Measurements from ENCODE around the gene C19orf85. TPM values are rescaled to one million over a fixed set of nuclear protein-coding genes. Genes with fewer than 3 reads are reported as not detected.

C19orf85 gene
- total and polyA plus RNA-seq, 2 experiments from 2014 or later, result 1.7 to 3.4 TPM

DNA sequence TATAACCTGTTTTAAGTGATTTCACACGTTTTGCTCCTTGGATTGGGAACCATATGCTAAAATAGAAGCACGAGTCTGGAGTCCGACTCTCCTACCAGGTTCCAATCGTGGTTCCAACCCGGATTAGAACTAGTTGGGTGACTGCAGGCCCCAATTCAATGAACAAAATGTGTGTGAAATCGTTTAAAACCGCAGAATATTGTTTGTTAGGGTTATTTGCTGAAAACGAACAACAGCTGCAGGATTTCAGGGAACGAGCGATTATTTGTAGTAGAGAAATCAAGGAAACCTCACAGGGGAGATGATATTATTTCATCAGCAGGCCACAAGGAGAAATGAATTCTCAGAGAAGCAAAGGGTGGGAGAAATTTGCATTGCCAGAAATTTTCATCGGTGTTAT, 40.4 kb upstream of the C19orf85 start:
- ATAC-seq, result no peak
- Histone ChIP-seq H3K9me2 (ENCODE audit: insufficient read depth) (no peaks in the 10 kb centered on the region), H3K79me2 (replicated peaks; ENCODE audit: insufficient read depth) (no peaks in the 10 kb centered on the region), H3K27me3 (ENCODE audit: insufficient read depth) (peaks cover 32% of the 10 kb centered on the region), H3K4me3 (no peak overlapping the region), H3F3A (replicated peaks; ENCODE audit: low read depth) (no peaks in the 10 kb centered on the region), H3K27ac (ENCODE audit: low read depth) (no peak overlapping the region), H3K36me3 (ENCODE audit: insufficient read depth) (no peaks in the 10 kb centered on the region), H2AFZ (no peak overlapping the region), H4K20me1 (replicated peaks; ENCODE audit: insufficient read depth) (no peaks in the 10 kb centered on the region), H3K4me2 (no peak overlapping the region), H3K4me1 (ENCODE audit: insufficient read depth) (no peaks in the 10 kb centered on the region)
- no peak overlapping the region for H3K27ac Mint-ChIP-seq
- peaks cover 41% of the 10 kb centered on the region for H3K27me3 Mint-ChIP-seq (ENCODE audit: insufficient read depth, low read depth, poor library complexity)
- peaks cover 21% of the 10 kb centered on the region for H3K9me3 Mint-ChIP-seq
- H3K4me1 Mint-ChIP-seq, result no peaks in the 10 kb centered on the region
- no peak overlapping the region for H3K4me3 Mint-ChIP-seq
- peaks cover 15% of the 10 kb centered on the region for H3K36me3 Mint-ChIP-seq (ENCODE audit: low read depth)
- TF ChIP-seq, protein P1, sequence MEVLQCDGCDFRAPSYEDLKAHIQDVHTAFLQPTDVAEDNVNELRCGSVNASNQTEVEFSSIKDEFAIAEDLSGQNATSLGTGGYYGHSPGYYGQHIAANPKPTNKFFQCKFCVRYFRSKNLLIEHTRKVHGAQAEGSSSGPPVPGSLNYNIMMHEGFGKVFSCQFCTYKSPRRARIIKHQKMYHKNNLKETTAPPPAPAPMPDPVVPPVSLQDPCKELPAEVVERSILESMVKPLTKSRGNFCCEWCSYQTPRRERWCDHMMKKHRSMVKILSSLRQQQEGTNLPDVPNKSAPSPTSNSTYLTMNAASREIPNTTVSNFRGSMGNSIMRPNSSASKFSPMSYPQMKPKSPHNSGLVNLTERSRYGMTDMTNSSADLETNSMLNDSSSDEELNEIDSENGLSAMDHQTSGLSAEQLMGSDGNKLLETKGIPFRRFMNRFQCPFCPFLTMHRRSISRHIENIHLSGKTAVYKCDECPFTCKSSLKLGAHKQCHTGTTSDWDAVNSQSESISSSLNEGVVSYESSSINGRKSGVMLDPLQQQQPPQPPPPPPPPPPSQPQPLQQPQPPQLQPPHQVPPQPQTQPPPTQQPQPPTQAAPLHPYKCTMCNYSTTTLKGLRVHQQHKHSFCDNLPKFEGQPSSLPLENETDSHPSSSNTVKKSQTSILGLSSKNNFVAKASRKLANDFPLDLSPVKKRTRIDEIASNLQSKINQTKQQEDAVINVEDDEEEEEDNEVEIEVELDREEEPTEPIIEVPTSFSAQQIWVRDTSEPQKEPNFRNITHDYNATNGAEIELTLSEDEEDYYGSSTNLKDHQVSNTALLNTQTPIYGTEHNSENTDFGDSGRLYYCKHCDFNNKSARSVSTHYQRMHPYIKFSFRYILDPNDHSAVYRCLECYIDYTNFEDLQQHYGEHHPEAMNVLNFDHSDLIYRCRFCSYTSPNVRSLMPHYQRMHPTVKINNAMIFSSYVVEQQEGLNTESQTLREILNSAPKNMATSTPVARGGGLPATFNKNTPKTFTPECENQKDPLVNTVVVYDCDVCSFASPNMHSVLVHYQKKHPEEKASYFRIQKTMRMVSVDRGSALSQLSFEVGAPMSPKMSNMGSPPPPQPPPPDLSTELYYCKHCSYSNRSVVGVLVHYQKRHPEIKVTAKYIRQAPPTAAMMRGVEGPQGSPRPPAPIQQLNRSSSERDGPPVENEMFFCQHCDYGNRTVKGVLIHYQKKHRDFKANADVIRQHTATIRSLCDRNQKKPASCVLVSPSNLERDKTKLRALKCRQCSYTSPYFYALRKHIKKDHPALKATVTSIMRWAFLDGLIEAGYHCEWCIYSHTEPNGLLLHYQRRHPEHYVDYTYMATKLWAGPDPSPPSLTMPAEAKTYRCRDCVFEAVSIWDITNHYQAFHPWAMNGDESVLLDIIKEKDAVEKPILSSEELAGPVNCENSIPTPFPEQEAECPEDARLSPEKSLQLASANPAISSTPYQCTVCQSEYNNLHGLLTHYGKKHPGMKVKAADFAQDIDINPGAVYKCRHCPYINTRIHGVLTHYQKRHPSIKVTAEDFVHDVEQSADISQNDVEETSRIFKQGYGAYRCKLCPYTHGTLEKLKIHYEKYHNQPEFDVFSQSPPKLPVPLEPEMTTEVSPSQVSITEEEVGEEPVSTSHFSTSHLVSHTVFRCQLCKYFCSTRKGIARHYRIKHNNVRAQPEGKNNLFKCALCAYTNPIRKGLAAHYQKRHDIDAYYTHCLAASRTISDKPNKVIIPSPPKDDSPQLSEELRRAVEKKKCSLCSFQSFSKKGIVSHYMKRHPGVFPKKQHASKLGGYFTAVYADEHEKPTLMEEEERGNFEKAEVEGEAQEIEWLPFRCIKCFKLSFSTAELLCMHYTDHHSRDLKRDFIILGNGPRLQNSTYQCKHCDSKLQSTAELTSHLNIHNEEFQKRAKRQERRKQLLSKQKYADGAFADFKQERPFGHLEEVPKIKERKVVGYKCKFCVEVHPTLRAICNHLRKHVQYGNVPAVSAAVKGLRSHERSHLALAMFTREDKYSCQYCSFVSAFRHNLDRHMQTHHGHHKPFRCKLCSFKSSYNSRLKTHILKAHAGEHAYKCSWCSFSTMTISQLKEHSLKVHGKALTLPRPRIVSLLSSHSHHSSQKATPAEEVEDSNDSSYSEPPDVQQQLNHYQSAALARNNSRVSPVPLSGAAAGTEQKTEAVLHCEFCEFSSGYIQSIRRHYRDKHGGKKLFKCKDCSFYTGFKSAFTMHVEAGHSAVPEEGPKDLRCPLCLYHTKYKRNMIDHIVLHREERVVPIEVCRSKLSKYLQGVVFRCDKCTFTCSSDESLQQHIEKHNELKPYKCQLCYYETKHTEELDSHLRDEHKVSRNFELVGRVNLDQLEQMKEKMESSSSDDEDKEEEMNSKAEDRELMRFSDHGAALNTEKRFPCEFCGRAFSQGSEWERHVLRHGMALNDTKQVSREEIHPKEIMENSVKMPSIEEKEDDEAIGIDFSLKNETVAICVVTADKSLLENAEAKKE (CRISPR knock-in tag; IDR thresholded peaks at IDR 0.05), result no peak
- TF ChIP-seq, protein P2, sequence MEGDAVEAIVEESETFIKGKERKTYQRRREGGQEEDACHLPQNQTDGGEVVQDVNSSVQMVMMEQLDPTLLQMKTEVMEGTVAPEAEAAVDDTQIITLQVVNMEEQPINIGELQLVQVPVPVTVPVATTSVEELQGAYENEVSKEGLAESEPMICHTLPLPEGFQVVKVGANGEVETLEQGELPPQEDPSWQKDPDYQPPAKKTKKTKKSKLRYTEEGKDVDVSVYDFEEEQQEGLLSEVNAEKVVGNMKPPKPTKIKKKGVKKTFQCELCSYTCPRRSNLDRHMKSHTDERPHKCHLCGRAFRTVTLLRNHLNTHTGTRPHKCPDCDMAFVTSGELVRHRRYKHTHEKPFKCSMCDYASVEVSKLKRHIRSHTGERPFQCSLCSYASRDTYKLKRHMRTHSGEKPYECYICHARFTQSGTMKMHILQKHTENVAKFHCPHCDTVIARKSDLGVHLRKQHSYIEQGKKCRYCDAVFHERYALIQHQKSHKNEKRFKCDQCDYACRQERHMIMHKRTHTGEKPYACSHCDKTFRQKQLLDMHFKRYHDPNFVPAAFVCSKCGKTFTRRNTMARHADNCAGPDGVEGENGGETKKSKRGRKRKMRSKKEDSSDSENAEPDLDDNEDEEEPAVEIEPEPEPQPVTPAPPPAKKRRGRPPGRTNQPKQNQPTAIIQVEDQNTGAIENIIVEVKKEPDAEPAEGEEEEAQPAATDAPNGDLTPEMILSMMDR (conservative IDR thresholded peaks at IDR 0.05; ENCODE audit: low read depth in 2 of 2), result no peak
- TF ChIP-seq EZH2 (IDR thresholded peaks at IDR 0.05; ENCODE audit: low read depth, unreplicated experiment), result no peak
- no peak for TF ChIP-seq STAT1 (IDR thresholded peaks at IDR 0.05; ENCODE audit: unreplicated experiment)
- no peak for TF ChIP-seq ZNF331 (CRISPR knock-in tag; IDR thresholded peaks at IDR 0.05; ENCODE audit: low read depth)
- no peak for TF ChIP-seq EZH2phosphoT487 (IDR thresholded peaks at IDR 0.05; ENCODE audit: unreplicated experiment)
- TF ChIP-seq, protein P3, sequence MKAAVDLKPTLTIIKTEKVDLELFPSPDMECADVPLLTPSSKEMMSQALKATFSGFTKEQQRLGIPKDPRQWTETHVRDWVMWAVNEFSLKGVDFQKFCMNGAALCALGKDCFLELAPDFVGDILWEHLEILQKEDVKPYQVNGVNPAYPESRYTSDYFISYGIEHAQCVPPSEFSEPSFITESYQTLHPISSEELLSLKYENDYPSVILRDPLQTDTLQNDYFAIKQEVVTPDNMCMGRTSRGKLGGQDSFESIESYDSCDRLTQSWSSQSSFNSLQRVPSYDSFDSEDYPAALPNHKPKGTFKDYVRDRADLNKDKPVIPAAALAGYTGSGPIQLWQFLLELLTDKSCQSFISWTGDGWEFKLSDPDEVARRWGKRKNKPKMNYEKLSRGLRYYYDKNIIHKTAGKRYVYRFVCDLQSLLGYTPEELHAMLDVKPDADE (IDR thresholded peaks at IDR 0.05), result no peak
- TF ChIP-seq CREB1 (CRISPR knock-in tag; IDR thresholded peaks at IDR 0.05; ENCODE audit: low read depth), result no peak
- DNase-seq (ENCODE audit: low spot score), result no peak
